ENCODE measurements around the gene PLAAT5. TPM values are rescaled to one million over a fixed set of nuclear protein-coding genes. Genes with fewer than 3 reads are reported as not detected.

PLAAT5 gene
- polyA plus RNA-seq, 1 experiment: not detected

- Histone ChIP-seq H3K4me3 (ENCODE audit: low read depth, low read length) (no peak overlapping the region), H3K27ac (ENCODE audit: low read depth, low read length) (no peak overlapping the region), H3K9me3 (ENCODE audit: control insufficient read depth, insufficient read depth, low read length) (no peaks in the 10 kb centered on the region; the same call in 1 of the 2 replicates), H3K27me3 (ENCODE audit: control insufficient read depth, insufficient read depth, low read length) (peaks cover 28% of the 10 kb centered on the region)
- ChIA-PET CTCF (no interaction called here), POLR2A (no interaction called here)
- DNase-seq (ENCODE audit: low read depth, low spot score): no peak
- TF ChIP-seq, protein P1, sequence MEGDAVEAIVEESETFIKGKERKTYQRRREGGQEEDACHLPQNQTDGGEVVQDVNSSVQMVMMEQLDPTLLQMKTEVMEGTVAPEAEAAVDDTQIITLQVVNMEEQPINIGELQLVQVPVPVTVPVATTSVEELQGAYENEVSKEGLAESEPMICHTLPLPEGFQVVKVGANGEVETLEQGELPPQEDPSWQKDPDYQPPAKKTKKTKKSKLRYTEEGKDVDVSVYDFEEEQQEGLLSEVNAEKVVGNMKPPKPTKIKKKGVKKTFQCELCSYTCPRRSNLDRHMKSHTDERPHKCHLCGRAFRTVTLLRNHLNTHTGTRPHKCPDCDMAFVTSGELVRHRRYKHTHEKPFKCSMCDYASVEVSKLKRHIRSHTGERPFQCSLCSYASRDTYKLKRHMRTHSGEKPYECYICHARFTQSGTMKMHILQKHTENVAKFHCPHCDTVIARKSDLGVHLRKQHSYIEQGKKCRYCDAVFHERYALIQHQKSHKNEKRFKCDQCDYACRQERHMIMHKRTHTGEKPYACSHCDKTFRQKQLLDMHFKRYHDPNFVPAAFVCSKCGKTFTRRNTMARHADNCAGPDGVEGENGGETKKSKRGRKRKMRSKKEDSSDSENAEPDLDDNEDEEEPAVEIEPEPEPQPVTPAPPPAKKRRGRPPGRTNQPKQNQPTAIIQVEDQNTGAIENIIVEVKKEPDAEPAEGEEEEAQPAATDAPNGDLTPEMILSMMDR (IDR thresholded peaks at IDR 0.05; ENCODE audit: low read depth, low read length): no peak
These were observed 4.0 kb upstream of the PLAAT5 start for GRCh38 chr11:63494975-63495374.

DNA sequence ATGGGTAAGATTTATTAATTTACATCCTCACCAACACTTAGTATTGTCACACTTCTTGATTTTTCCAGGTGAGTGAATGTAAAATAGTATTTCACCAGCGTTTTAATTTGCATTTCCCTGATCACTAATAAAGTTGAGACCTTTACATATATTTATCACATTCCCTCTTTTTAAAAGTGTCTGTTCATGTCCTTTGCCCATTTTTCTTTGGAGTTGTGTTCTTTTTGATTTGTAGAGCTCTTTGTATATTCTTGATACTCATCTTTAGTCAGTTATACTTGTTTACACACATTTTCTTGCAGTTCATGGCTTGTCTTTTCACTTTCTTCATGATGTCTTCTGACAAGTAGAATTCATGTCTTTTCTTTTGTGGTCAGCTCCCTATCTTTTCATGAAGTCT lies 2.2 kb upstream of the PLAAT5 start:
- no peak overlapping the region for H3K4me3 ChIP-seq (ENCODE audit: low read depth, low read length)
- H3K27me3 ChIP-seq (ENCODE audit: control insufficient read depth, insufficient read depth, low read length): peaks cover 36% of the 10 kb centered on the region
- no peak for DNase-seq (ENCODE audit: low read depth, low spot score)
- TF ChIP-seq, protein P1 (IDR thresholded peaks at IDR 0.05; ENCODE audit: low read depth, low read length): no peak
- ChIA-PET POLR2A (no interaction called here), CTCF (interaction anchor here (0.6 to 1.2 kb wide), 2 partner anchors 134 to 288 kb away, joined by 3 to 4 read pairs; no protein-coding TSS in a partner anchor)
- H3K9me3 ChIP-seq (ENCODE audit: control insufficient read depth, insufficient read depth, low read length): no peaks in the 10 kb centered on the region; the same call in 1 of the 2 replicates
- H3K27ac ChIP-seq (ENCODE audit: low read depth, low read length): no peak overlapping the region

GRCh38 chr11:63492441-63492840 lies 1.5 kb upstream of the PLAAT5 start:
- Histone ChIP-seq H3K9me3 (ENCODE audit: control insufficient read depth, insufficient read depth, low read length) (no peaks in the 10 kb centered on the region; the same call in 1 of the 2 replicates), H3K27me3 (ENCODE audit: control insufficient read depth, insufficient read depth, low read length) (peaks cover 36% of the 10 kb centered on the region), H3K4me3 (ENCODE audit: low read depth, low read length) (no peak overlapping the region), H3K27ac (ENCODE audit: low read depth, low read length) (no peak overlapping the region)
- ChIA-PET POLR2A (no interaction called here), CTCF (interaction anchor here (0.9 to 1.2 kb wide), 2 partner anchors 13 to 14 kb away, joined by 4 to 6 read pairs; no protein-coding TSS in a partner anchor)
- no peak for DNase-seq (ENCODE audit: low read depth, low spot score)
- TF ChIP-seq, protein P1 (IDR thresholded peaks at IDR 0.05; ENCODE audit: low read depth, low read length): no peak

DNA sequence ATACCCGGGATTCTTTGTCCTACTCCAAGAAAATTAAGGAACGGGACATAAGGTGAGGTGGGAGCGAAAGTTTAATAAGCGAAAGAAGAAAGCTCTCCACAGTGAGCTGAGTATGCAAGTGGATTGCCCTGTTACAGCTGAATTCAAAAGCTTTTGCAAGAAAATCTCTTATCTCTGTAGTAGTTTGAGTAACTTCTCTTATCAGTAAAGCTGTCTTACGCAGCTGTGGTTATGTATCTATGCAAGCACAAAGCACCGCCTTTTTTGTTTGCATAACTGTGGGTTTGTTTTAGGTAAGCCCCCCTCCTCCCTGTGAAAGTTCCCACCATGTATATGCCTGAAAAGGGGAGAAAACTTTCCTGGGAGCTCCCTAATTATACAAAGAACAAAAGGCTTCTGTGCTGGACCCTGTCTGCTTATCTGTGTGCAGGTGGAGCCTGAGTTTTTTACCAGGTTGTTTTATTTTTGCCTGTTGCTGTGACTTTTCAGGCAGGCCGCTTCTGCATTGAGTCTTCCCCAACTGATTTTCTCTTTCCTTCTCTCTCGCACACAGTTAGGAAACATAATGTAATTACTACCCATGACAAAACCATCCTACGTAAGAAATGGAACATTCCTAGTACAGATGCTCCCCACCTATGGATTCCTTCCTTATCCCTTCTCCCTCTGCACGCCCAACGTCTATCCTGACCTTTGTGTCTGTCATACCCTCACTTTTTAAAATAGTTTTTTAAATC lies 837 bp upstream of the PLAAT5 start:
- Histone ChIP-seq H3K9me3 (ENCODE audit: control insufficient read depth, insufficient read depth, low read length) (no peaks in the 10 kb centered on the region; the same call in 1 of the 2 replicates), H3K27me3 (ENCODE audit: control insufficient read depth, insufficient read depth, low read length) (peaks cover 33% of the 10 kb centered on the region), H3K4me3 (ENCODE audit: low read depth, low read length) (no peak overlapping the region), H3K27ac (ENCODE audit: low read depth, low read length) (no peak overlapping the region)
- no peak for DNase-seq (ENCODE audit: low read depth, low spot score)
- POLR2A ChIA-PET: no interaction called here
- CTCF ChIA-PET: interaction anchor here (0.9 to 1.2 kb wide), 2 partner anchors 12 to 13 kb away, joined by 4 to 6 read pairs; no protein-coding TSS in a partner anchor
- TF ChIP-seq, protein P1 (IDR thresholded peaks at IDR 0.05; ENCODE audit: low read depth, low read length): no peak

GRCh38 chr11:63491240-63491587 lies 247 bp upstream of the PLAAT5 start:
- peaks cover 33% of the 10 kb centered on the region for H3K27me3 ChIP-seq (ENCODE audit: control insufficient read depth, insufficient read depth, low read length)
- H3K4me3 ChIP-seq (ENCODE audit: low read depth, low read length): no peak overlapping the region
- H3K27ac ChIP-seq (ENCODE audit: low read depth, low read length): no peak overlapping the region
- TF ChIP-seq, protein P1 (IDR thresholded peaks at IDR 0.05; ENCODE audit: low read depth, low read length): no peak
- H3K9me3 ChIP-seq (ENCODE audit: control insufficient read depth, insufficient read depth, low read length): no peaks in the 10 kb centered on the region; the same call in 1 of the 2 replicates
- POLR2A ChIA-PET: no interaction called here
- DNase-seq (ENCODE audit: low read depth, low spot score): no peak
- CTCF ChIA-PET: interaction anchor here (1.2 kb wide), 1 partner anchor 12 kb away, joined by 6 read pairs; no protein-coding TSS in a partner anchor
